Measurements from ENCODE around the gene MKRN3.

DNA sequence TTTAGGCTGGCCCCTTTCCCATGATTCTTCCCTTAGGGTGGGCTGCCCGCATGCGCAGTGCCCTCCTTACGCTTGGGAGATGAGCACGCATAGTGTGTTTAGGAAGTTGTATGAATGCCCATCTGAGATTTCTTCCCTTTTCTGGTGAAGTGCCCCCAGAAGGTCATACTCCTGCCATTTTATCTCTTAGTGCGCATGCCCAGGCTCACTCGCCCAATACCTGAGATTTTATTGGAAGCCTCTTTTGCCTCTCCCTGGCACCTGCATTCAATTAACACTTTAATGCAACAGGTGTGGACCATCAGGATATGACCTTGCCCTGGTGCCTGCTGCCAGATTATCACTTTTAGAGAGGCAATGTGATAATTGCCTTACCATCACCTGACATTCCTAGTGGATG, 36.6 kb downstream of the MKRN3 start:
- TF ChIP-seq POLR2AphosphoS2 (IDR thresholded peaks at IDR 0.05; ENCODE audit: low read depth, low read length), result no peak
- TF ChIP-seq KAT2A (conservative IDR thresholded peaks at IDR 0.05; ENCODE audit: control insufficient read depth, low read depth, low read length), result no peak
- no peak for TF ChIP-seq JUND (IDR thresholded peaks at IDR 0.05; ENCODE audit: low read depth, low read length)
- no peak for TF ChIP-seq ESRRA (IDR thresholded peaks at IDR 0.05; ENCODE audit: low read length)
- TF ChIP-seq, protein P1, sequence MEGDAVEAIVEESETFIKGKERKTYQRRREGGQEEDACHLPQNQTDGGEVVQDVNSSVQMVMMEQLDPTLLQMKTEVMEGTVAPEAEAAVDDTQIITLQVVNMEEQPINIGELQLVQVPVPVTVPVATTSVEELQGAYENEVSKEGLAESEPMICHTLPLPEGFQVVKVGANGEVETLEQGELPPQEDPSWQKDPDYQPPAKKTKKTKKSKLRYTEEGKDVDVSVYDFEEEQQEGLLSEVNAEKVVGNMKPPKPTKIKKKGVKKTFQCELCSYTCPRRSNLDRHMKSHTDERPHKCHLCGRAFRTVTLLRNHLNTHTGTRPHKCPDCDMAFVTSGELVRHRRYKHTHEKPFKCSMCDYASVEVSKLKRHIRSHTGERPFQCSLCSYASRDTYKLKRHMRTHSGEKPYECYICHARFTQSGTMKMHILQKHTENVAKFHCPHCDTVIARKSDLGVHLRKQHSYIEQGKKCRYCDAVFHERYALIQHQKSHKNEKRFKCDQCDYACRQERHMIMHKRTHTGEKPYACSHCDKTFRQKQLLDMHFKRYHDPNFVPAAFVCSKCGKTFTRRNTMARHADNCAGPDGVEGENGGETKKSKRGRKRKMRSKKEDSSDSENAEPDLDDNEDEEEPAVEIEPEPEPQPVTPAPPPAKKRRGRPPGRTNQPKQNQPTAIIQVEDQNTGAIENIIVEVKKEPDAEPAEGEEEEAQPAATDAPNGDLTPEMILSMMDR (IDR thresholded peaks at IDR 0.05 in 2 of 3, conservative IDR thresholded peaks at IDR 0.05 in 1 of 3; ENCODE audit: control insufficient read depth in 2 of 3, extremely low read depth in 1 of 3, insufficient read depth in 1 of 3, low read depth in 3 of 3, low read length in 3 of 3), result no peak
- no peak for TF ChIP-seq POLR2A (IDR thresholded peaks at IDR 0.05; ENCODE audit: low read depth, low read length)
- TF ChIP-seq, protein P2, sequence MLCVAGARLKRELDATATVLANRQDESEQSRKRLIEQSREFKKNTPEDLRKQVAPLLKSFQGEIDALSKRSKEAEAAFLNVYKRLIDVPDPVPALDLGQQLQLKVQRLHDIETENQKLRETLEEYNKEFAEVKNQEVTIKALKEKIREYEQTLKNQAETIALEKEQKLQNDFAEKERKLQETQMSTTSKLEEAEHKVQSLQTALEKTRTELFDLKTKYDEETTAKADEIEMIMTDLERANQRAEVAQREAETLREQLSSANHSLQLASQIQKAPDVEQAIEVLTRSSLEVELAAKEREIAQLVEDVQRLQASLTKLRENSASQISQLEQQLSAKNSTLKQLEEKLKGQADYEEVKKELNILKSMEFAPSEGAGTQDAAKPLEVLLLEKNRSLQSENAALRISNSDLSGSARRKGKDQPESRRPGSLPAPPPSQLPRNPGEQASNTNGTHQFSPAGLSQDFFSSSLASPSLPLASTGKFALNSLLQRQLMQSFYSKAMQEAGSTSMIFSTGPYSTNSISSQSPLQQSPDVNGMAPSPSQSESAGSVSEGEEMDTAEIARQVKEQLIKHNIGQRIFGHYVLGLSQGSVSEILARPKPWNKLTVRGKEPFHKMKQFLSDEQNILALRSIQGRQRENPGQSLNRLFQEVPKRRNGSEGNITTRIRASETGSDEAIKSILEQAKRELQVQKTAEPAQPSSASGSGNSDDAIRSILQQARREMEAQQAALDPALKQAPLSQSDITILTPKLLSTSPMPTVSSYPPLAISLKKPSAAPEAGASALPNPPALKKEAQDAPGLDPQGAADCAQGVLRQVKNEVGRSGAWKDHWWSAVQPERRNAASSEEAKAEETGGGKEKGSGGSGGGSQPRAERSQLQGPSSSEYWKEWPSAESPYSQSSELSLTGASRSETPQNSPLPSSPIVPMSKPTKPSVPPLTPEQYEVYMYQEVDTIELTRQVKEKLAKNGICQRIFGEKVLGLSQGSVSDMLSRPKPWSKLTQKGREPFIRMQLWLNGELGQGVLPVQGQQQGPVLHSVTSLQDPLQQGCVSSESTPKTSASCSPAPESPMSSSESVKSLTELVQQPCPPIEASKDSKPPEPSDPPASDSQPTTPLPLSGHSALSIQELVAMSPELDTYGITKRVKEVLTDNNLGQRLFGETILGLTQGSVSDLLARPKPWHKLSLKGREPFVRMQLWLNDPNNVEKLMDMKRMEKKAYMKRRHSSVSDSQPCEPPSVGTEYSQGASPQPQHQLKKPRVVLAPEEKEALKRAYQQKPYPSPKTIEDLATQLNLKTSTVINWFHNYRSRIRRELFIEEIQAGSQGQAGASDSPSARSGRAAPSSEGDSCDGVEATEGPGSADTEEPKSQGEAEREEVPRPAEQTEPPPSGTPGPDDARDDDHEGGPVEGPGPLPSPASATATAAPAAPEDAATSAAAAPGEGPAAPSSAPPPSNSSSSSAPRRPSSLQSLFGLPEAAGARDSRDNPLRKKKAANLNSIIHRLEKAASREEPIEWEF (IDR thresholded peaks at IDR 0.05; ENCODE audit: insufficient replicate concordance, low read depth, low read length), result no peak
- TF ChIP-seq BHLHE40 (IDR thresholded peaks at IDR 0.05; ENCODE audit: borderline replicate concordance in 1 of 2, low read depth in 2 of 2, low read length in 1 of 2), result no peak

All from GM12878 (cell line).